Measurements from ENCODE around the gene PARD3.
"Not testable (repeated sequence)": the region's sequence is repeated elsewhere in the genome, so short reads cannot be mapped to it uniquely, and the experiment has no call there.

The PARD3 gene

GRCh38 chr10:34764472-34764946, 50.6 kb downstream of the PARD3 start:
- peak; percentile 32 to 69 for DNase-seq

- no peak for DNase-seq
These were observed 52.3 kb downstream of the PARD3 start for GRCh38 chr10:34762603-34763299.

GRCh38 chr10:34762156-34762555, 52.9 kb downstream of the PARD3 start:
- DNase-seq, result no peak

GRCh38 chr10:34761453-34761852, 53.6 kb downstream of the PARD3 start:
- no peak for DNase-seq

- peak in 1 of 2 experiments; percentile 16 for DNase-seq
These were observed 54.5 kb downstream of the PARD3 start for GRCh38 chr10:34760606-34761005.

- no peak for DNase-seq
These were observed 55.3 kb downstream of the PARD3 start for GRCh38 chr10:34759837-34760215.

- no peak for DNase-seq
These were observed 55.8 kb downstream of the PARD3 start for GRCh38 chr10:34759161-34759836.

GRCh38 chr10:34758447-34758996, 56.6 kb downstream of the PARD3 start:
- DNase-seq, result peak in 1 of 2 experiments; percentile 24

GRCh38 chr10:34757933-34758332, 57.2 kb downstream of the PARD3 start:
- DNase-seq, result no peak

- DNase-seq, result not testable (repeated sequence)
These were observed 57.9 kb downstream of the PARD3 start for GRCh38 chr10:34757181-34757580.

- DNase-seq, result no peak
These were observed 58.5 kb downstream of the PARD3 start for GRCh38 chr10:34756584-34756983.

- no peak for DNase-seq
These were observed 61.9 kb downstream of the PARD3 start for GRCh38 chr10:34753014-34753757.

GRCh38 chr10:34751272-34751671, 63.8 kb downstream of the PARD3 start:
- DNase-seq, result no peak

GRCh38 chr10:34750795-34751194, 64.3 kb downstream of the PARD3 start:
- not testable (repeated sequence) for DNase-seq

GRCh38 chr10:34748767-34749166, 66.3 kb downstream of the PARD3 start:
- no peak for DNase-seq

GRCh38 chr10:34748357-34748756, 66.7 kb downstream of the PARD3 start:
- DNase-seq, result no peak

GRCh38 chr10:34746094-34746493, 69.0 kb downstream of the PARD3 start:
- no peak for DNase-seq

GRCh38 chr10:34745244-34745643, 69.9 kb downstream of the PARD3 start:
- no peak for DNase-seq

GRCh38 chr10:34744590-34744989, 70.5 kb downstream of the PARD3 start:
- no peak for DNase-seq

GRCh38 chr10:34743814-34744213, 71.3 kb downstream of the PARD3 start:
- DNase-seq, result no peak

- no peak for DNase-seq
These were observed 72.6 kb downstream of the PARD3 start for GRCh38 chr10:34742456-34742855.

GRCh38 chr10:34741087-34741486, 74.0 kb downstream of the PARD3 start:
- DNase-seq, result not testable (repeated sequence)

GRCh38 chr10:34740321-34740720, 74.8 kb downstream of the PARD3 start:
- no peak for DNase-seq
